ENCODE measurements around the gene NKX2-4.

The NKX2-4 gene

DNA sequence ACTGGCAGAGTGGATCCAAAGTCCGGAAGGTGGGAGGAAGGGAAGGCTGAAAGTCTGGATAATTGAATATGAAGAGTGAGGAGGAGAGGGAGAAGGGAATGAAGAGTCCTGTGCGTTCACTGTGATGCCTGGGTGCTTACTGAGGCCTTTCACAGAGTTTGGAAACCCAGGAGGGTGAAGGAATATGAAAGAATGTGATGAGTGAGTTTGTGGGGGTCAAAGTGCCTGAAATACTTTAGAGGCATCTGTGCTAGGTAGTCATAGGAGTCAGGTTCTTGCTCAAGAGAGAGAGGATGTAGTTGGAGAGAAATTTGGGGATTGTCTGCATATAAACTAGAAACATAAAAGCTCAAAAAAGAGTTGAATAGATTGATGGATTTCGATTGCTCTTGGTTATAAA, 20.7 kb downstream of the NKX2-4 start (continued):
- TF ChIP-seq, protein P1, sequence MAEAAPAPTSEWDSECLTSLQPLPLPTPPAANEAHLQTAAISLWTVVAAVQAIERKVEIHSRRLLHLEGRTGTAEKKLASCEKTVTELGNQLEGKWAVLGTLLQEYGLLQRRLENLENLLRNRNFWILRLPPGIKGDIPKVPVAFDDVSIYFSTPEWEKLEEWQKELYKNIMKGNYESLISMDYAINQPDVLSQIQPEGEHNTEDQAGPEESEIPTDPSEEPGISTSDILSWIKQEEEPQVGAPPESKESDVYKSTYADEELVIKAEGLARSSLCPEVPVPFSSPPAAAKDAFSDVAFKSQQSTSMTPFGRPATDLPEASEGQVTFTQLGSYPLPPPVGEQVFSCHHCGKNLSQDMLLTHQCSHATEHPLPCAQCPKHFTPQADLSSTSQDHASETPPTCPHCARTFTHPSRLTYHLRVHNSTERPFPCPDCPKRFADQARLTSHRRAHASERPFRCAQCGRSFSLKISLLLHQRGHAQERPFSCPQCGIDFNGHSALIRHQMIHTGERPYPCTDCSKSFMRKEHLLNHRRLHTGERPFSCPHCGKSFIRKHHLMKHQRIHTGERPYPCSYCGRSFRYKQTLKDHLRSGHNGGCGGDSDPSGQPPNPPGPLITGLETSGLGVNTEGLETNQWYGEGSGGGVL (tag by site-specific recombination; IDR thresholded peaks at IDR 0.05) = no peak
- TF ChIP-seq FEZF1 (tag by site-specific recombination; IDR thresholded peaks at IDR 0.05) = no peak

DNA sequence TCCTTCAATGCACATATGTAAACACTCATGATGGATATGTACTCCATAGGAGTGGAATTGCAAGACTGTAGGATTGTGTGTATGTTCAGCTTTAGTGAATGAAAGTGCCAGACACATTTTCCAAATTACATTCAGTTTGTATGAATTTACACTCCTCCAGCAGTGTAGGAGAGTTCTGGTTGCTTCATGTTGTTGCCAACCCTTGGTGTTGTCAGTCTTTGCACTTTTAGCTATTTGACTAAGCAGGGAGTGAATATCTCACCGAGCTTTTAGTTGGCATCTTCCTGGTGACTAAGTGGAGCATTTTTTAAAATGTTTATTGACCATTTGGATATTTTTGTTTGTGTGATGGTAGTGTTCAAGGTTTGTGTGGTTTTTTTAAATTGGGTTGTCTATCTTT, 23.9 kb downstream of the NKX2-4 start:
- Histone ChIP-seq H3K36me3 (ENCODE audit: control insufficient read depth in 2 of 2, insufficient read depth in 1 of 2, low read length in 2 of 2) (peaks cover 4 to 20% of the 10 kb centered on the region in 2 experiments; a peak in 1 of 3 replicates), H3K4me3 (ENCODE audit: low read depth, low read length) (no peak overlapping the region), H3K9me3 (ENCODE audit: control insufficient read depth, insufficient read depth, low read depth, low read length) (no peaks in the 10 kb centered on the region), H3K27ac (ENCODE audit: extremely low read depth, low read depth, low read length) (no peak overlapping the region), H3K4me1 (ENCODE audit: control insufficient read depth, insufficient read depth, low read length) (peaks cover 3% of the 10 kb centered on the region; the same call in 1 of the 2 replicates)
- ChIA-PET POLR2A (no interaction called here), CTCF (no interaction called here)
- TF ChIP-seq ZNF24 (tag by site-specific recombination; IDR thresholded peaks at IDR 0.05) = no peak
- no peak for TF ChIP-seq ZNF37A (tag by site-specific recombination; IDR thresholded peaks at IDR 0.05)
- TF ChIP-seq, protein P2, sequence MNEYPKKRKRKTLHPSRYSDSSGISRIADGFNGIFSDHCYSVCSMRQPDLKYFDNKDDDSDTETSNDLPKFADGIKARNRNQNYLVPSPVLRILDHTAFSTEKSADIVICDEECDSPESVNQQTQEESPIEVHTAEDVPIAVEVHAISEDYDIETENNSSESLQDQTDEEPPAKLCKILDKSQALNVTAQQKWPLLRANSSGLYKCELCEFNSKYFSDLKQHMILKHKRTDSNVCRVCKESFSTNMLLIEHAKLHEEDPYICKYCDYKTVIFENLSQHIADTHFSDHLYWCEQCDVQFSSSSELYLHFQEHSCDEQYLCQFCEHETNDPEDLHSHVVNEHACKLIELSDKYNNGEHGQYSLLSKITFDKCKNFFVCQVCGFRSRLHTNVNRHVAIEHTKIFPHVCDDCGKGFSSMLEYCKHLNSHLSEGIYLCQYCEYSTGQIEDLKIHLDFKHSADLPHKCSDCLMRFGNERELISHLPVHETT (tag by site-specific recombination; IDR thresholded peaks at IDR 0.05) = no peak
- TF ChIP-seq ZNF140 (tag by site-specific recombination; IDR thresholded peaks at IDR 0.05) = peak; percentile 57; the same call in 1 of the 2 replicates

DNA sequence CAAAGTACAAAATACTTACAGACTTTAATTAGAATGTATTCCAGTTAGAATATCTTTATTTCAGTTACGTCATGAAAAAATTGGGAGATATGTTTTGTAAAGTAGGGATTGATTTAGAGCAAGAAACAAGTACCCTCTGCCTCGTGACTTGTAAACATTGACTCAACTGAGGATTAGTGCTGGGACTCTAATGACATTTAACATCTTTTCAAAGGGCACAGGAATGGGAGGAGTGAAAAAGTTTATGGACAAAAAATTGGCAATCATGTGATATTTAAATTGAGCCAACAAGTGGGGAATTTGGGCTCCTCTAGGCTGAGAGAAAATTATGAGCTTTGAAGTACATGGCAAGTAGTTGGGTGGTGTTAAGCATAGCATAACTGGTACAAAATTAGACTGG, 25.3 kb downstream of the NKX2-4 start:
- Histone ChIP-seq H3K4me1 (ENCODE audit: control insufficient read depth, insufficient read depth, low read length) (peaks cover 3% of the 10 kb centered on the region; the same call in 1 of the 2 replicates), H3K4me3 (ENCODE audit: low read depth, low read length) (no peak overlapping the region), H3K27ac (ENCODE audit: extremely low read depth, low read depth, low read length) (no peak overlapping the region), H3K36me3 (ENCODE audit: control insufficient read depth in 2 of 2, insufficient read depth in 1 of 2, low read length in 2 of 2) (peaks cover 13 to 34% of the 10 kb centered on the region in 2 experiments; a peak in 2 of 3 replicates), H3K9me3 (ENCODE audit: control insufficient read depth, insufficient read depth, low read depth, low read length) (no peaks in the 10 kb centered on the region)
- CTCF ChIA-PET = interaction anchor here (0.5 to 0.7 kb wide), 2 partner anchors 18 to 135 kb away, joined by 3 to 7 read pairs; no protein-coding TSS in a partner anchor
- POLR2A ChIA-PET = no interaction called here
- TF ChIP-seq ZNF549 (tag by site-specific recombination; IDR thresholded peaks at IDR 0.05) (no peak), HOXC10 (CRISPR knock-in tag; IDR thresholded peaks at IDR 0.05) (no peak), ZNF830 (tag by site-specific recombination; IDR thresholded peaks at IDR 0.05; ENCODE audit: low read depth) (no peak)
- TF ChIP-seq, protein P3, sequence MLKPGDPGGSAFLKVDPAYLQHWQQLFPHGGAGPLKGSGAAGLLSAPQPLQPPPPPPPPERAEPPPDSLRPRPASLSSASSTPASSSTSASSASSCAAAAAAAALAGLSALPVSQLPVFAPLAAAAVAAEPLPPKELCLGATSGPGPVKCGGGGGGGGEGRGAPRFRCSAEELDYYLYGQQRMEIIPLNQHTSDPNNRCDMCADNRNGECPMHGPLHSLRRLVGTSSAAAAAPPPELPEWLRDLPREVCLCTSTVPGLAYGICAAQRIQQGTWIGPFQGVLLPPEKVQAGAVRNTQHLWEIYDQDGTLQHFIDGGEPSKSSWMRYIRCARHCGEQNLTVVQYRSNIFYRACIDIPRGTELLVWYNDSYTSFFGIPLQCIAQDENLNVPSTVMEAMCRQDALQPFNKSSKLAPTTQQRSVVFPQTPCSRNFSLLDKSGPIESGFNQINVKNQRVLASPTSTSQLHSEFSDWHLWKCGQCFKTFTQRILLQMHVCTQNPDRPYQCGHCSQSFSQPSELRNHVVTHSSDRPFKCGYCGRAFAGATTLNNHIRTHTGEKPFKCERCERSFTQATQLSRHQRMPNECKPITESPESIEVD (tag by site-specific recombination; IDR thresholded peaks at IDR 0.05) = no peak

DNA sequence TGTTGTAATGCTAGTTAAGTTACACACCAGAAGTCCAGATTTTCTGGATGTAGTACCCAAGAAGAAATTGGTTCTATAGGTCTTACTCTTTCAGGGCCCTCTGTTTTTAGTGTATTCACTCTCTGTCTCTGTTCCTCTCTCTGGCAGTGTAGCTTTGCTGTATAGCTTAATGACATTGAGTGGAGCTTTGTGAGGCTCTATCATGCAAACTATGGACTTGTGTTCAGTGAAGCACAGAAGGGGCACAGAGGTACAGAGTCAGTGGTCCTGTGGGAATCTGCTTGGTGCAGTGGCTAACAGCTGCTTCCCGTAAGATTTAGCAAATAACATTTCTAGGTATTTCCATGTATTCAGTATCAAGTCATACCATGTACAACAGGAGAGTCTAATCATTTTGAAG, 26.1 kb downstream of the NKX2-4 start:
- H3K4me3 ChIP-seq (ENCODE audit: low read depth, low read length) = no peak overlapping the region
- CTCF ChIA-PET = interaction anchor here (0.9 kb wide), 1 partner anchor 9 kb away, joined by 3 read pairs; no protein-coding TSS in a partner anchor
- POLR2A ChIA-PET = no interaction called here
- peaks cover 3% of the 10 kb centered on the region; the same call in 1 of the 2 replicates for H3K4me1 ChIP-seq (ENCODE audit: control insufficient read depth, insufficient read depth, low read length)
- H3K27ac ChIP-seq (ENCODE audit: extremely low read depth, low read depth, low read length) = no peak overlapping the region
- H3K36me3 ChIP-seq (ENCODE audit: control insufficient read depth in 2 of 2, insufficient read depth in 1 of 2, low read length in 2 of 2) = peaks cover 22 to 42% of the 10 kb centered on the region in 2 experiments
- no peaks in the 10 kb centered on the region for H3K9me3 ChIP-seq (ENCODE audit: control insufficient read depth, insufficient read depth, low read depth, low read length)
- TF ChIP-seq, protein P4, sequence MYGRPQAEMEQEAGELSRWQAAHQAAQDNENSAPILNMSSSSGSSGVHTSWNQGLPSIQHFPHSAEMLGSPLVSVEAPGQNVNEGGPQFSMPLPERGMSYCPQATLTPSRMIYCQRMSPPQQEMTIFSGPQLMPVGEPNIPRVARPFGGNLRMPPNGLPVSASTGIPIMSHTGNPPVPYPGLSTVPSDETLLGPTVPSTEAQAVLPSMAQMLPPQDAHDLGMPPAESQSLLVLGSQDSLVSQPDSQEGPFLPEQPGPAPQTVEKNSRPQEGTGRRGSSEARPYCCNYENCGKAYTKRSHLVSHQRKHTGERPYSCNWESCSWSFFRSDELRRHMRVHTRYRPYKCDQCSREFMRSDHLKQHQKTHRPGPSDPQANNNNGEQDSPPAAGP (tag by site-specific recombination; IDR thresholded peaks at IDR 0.05) = no peak
- TF ChIP-seq ZNF548 (tag by site-specific recombination; IDR thresholded peaks at IDR 0.05) (no peak), ZNF670 (tag by site-specific recombination; IDR thresholded peaks at IDR 0.05; ENCODE audit: low read depth) (no peak), ZNF571 (tag by site-specific recombination; IDR thresholded peaks at IDR 0.05) (no peak), ZNF324 (tag by site-specific recombination; IDR thresholded peaks at IDR 0.05) (no peak), EGR2 (tag by site-specific recombination; IDR thresholded peaks at IDR 0.05; ENCODE audit: low read depth) (no peak), ZNF585B (tag by site-specific recombination; IDR thresholded peaks at IDR 0.05) (no peak), ZNF214 (tag by site-specific recombination; IDR thresholded peaks at IDR 0.05; ENCODE audit: borderline replicate concordance) (no peak), PRDM1 (tag by site-specific recombination; IDR thresholded peaks at IDR 0.05) (no peak), REPIN1 (tag by site-specific recombination; IDR thresholded peaks at IDR 0.05; ENCODE audit: low read depth) (no peak), ZNF292 (tag by site-specific recombination; IDR thresholded peaks at IDR 0.05; ENCODE audit: borderline replicate concordance, low read depth) (no peak), ZNF555 (tag by site-specific recombination; conservative IDR thresholded peaks at IDR 0.05) (no peak)
- TF ChIP-seq, protein P5, sequence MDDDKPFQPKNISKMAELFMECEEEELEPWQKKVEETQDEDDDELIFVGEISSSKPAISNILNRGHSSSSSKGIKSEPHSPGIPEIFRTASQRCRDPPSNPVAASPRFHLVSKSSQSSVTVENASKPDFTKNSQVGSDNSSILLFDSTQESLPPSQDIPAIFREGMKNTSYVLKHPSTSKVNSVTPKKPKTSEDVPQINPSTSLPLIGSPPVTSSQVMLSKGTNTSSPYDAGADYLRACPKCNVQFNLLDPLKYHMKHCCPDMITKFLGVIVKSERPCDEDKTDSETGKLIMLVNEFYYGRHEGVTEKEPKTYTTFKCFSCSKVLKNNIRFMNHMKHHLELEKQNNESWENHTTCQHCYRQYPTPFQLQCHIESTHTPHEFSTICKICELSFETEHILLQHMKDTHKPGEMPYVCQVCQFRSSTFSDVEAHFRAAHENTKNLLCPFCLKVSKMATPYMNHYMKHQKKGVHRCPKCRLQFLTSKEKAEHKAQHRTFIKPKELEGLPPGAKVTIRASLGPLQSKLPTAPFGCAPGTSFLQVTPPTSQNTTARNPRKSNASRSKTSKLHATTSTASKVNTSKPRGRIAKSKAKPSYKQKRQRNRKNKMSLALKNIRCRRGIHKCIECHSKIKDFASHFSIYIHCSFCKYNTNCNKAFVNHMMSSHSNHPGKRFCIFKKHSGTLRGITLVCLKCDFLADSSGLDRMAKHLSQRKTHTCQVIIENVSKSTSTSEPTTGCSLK (tag by site-specific recombination; IDR thresholded peaks at IDR 0.05) = no peak
